HCT116 (cell line): ENCODE results near the gene CCDC179. TPM values are rescaled to one million over a fixed set of nuclear protein-coding genes. Genes with fewer than 3 reads are reported as not detected.

Experiments
- ATAC-seq: fragments of 200-7000 bp; cut with Tn5 transposase; 2 replicates; pipeline ENCODE4 v1.9.1; 2020; ENCODE audit warnings: mild to moderate bottlenecking, moderate library complexity
- BruUV-seq: library from RNA; stranded (reverse); fragments of 400-500 nt; replicated peaks from 2 replicates; lab custom pipeline; 2021; lab: Mats Ljungman, UMichigan
- CTCF ChIA-PET: fragments of 300-600 bp; sonication (Branson Sonifier 250); formaldehyde crosslinking; loops from one replicate; lab custom pipeline; 2021; ENCODE audit warnings: antibody characterized with exemption; lab: Charles Lee
- POLR2A ChIA-PET: fragments of 300-600, 350-600 bp; sonication (Branson Sonifier 250); formaldehyde crosslinking; loops from one replicate; lab custom pipeline; 2021; ENCODE audit warnings: antibody characterized with exemption; lab: Charles Lee
- RAD21 ChIA-PET, 2 experiments: fragments of 300-600 bp; sonication (Branson Sonifier 250); formaldehyde crosslinking; loops; one replicate each; lab custom pipeline; 2023; ENCODE audit warnings: low total read pairs in 2 of 2; ENCODE audit not compliant: uncharacterized antibody in 2 of 2, unreplicated experiment in 2 of 2, low non-redundant PET in 1 of 2; lab: Charles Lee
- DNase-seq: peaks from one replicate; pipeline ENCODE4 v3.0.0-alpha.2; 2010; ENCODE audit warnings: low read depth, low spot score
- H2AFZ ChIP-seq: fragments of 200-600 bp; shearing (Covaris generic), sonication (generic); 2 replicates; pipeline ENCODE4 v1.6.1; 2017; ENCODE audit warnings: low read depth, mixed run types, mixed read lengths, antibody characterized with exemption, low read length; ENCODE audit not compliant: poor library complexity, severe bottlenecking
- H3K27ac ChIP-seq: 2 replicates; pipeline ENCODE4 v1.5.1; 2012; ENCODE audit warnings: low read depth, low read length
- H3K27me3 ChIP-seq: fragments of 200-600 bp; sonication (generic); 2 replicates; pipeline ENCODE4 v1.6.1; 2016; ENCODE audit warnings: mixed run types, low read length, mixed read lengths; ENCODE audit not compliant: insufficient read depth
- H3K36me3 ChIP-seq, 2 experiments: fragments of 200-500 bp in 1 of 2; fragments of 200-600 bp in 1 of 2; sonication (Bioruptor generic) in 1 of 2; sonication (generic) in 1 of 2; 2 replicates each; pipeline versions ENCODE4 v1.5.1 to v1.6.1; 2014 to 2016; ENCODE audit warnings: low read length in 2 of 2, inconsistent platforms in 1 of 2, mixed read lengths in 1 of 2, mixed run types in 1 of 2; ENCODE audit not compliant: insufficient read depth in 2 of 2, control insufficient read depth in 1 of 2
- H3K4me1 ChIP-seq, 2 experiments: fragments of 200-600 bp in 1 of 2; sonication (generic) in 1 of 2; 2 replicates each; pipeline versions ENCODE4 v1.5.1 to v1.6.1; 2012 to 2017; ENCODE audit warnings: low read length in 2 of 2, inconsistent platforms in 1 of 2, mild to moderate bottlenecking in 1 of 2, mixed read lengths in 1 of 2, mixed run types in 1 of 2, moderate library complexity in 1 of 2; ENCODE audit not compliant: insufficient read depth in 2 of 2, control insufficient read depth in 1 of 2
- H3K4me2 ChIP-seq: fragments of 200-600 bp; sonication (generic); 2 replicates; pipeline ENCODE4 v1.6.1; 2017; ENCODE audit warnings: mixed run types, low read length, mixed read lengths
- H3K4me3 ChIP-seq, 2 experiments: fragments of 200-600 bp in 1 of 2; sonication (generic) in 1 of 2; replicated peaks in 1 of 2; 2 replicates each; pipeline ENCODE4 v1.5.1; 2011 to 2016; ENCODE audit warnings: low read length in 2 of 2, control low read depth in 1 of 2, low read depth in 1 of 2, mild to moderate bottlenecking in 1 of 2, mixed read lengths in 1 of 2, mixed run types in 1 of 2
- H3K79me2 ChIP-seq: fragments of 200-600 bp; sonication (generic); 2 replicates; pipeline ENCODE4 v1.6.1; 2017; ENCODE audit warnings: mild to moderate bottlenecking, mixed run types, low read length, moderate library complexity, mixed read lengths; ENCODE audit not compliant: insufficient read depth
- H3K9ac ChIP-seq: fragments of 200-600 bp; sonication (generic); 2 replicates; pipeline ENCODE4 v1.6.1; 2016; ENCODE audit warnings: low read length, mixed read lengths
- H3K9me2 ChIP-seq: fragments of 200-600 bp; sonication (generic), shearing (Covaris generic); 2 replicates; pipeline ENCODE4 v1.6.1; 2017; ENCODE audit warnings: mixed run types, mild to moderate bottlenecking, moderate library complexity; ENCODE audit not compliant: insufficient read depth
- H3K9me3 ChIP-seq, 2 experiments: fragments of 200-500 bp in 1 of 2; fragments of 200-600 bp in 1 of 2; sonication (Bioruptor generic) in 1 of 2; sonication (generic) in 1 of 2; 2 replicates each; pipeline ENCODE4 v1.6.1; 2014 to 2017; ENCODE audit warnings: low read length in 2 of 2, mixed read lengths in 2 of 2, inconsistent platforms in 1 of 2, low read depth in 1 of 2, mild to moderate bottlenecking in 1 of 2, mixed run types in 1 of 2, moderate library complexity in 1 of 2; ENCODE audit not compliant: control insufficient read depth in 1 of 2, insufficient read depth in 1 of 2
- H4K20me1 ChIP-seq: fragments of 200-600 bp; sonication (generic), shearing (Covaris generic); 2 replicates; pipeline ENCODE4 v1.6.1; 2017; ENCODE audit warnings: mixed run types, mild to moderate bottlenecking, moderate library complexity; ENCODE audit not compliant: insufficient read depth
- POLR2A ChIP-seq: IDR thresholded peaks from 2 replicates; pipeline ENCODE4 v1.7.0; 2011; ENCODE audit warnings: borderline replicate concordance; ENCODE audit not compliant: insufficient read depth, insufficient read length; ENCODE audit errors: extremely low read depth
- POLR2AphosphoS5 ChIP-seq: IDR thresholded peaks from 2 replicates; pipeline ENCODE4 v1.6.1; 2011; ENCODE audit warnings: mild to moderate bottlenecking, low read depth, low read length, moderate library complexity
- REST ChIP-seq: IDR thresholded peaks from 2 replicates; pipeline ENCODE4 v1.6.1; 2012; ENCODE audit warnings: low read depth
- SIN3A ChIP-seq: IDR thresholded peaks from 2 replicates; pipeline ENCODE4 v1.6.1; 2012; ENCODE audit warnings: low read depth
- SP1 ChIP-seq: IDR thresholded peaks from 2 replicates; pipeline ENCODE4 v1.6.1; 2012; ENCODE audit warnings: low read depth
- YY1 ChIP-seq: IDR thresholded peaks from 2 replicates; pipeline ENCODE4 v1.6.1; 2011; ENCODE audit warnings: low read length, low read depth, moderate library complexity, mild to moderate bottlenecking; ENCODE audit not compliant: insufficient replicate concordance; ENCODE audit errors: extremely low read depth
- intact Hi-C: fragments of 100-400 bp; cut with micrococcal nuclease; formaldehyde crosslinking; loops from 2 replicates; pipeline ENCODE4 v1.10.0; 2022
- total RNA-seq: library from RNA; stranded (reverse); gene quantifications from one replicate; pipeline ENCODE4 v1.2.1, GENCODE V29; 2021; ENCODE audit not compliant: unreplicated experiment

Gene CCDC179
- total RNA-seq, 1 experiment from 2014 or later, result not detected

GRCh38 chr11:22879630-22880029 lies 19.4 kb upstream of the CCDC179 start:
- ChIA-PET RAD21 (no interaction called here), POLR2A (no interaction called here), CTCF (no interaction called here)
- Histone ChIP-seq H3K9me3 (no peaks in the 10 kb centered on the region), H3K9ac (no peak overlapping the region), H3K4me1 (no peaks in the 10 kb centered on the region), H3K4me3 (no peak overlapping the region), H4K20me1 (no peaks in the 10 kb centered on the region), H3K4me2 (no peak overlapping the region), H3K27ac (no peak overlapping the region), H3K9me2 (no peaks in the 10 kb centered on the region), H3K27me3 (no peaks in the 10 kb centered on the region), H2AFZ (no peak overlapping the region), H3K36me3 (no peaks in the 10 kb centered on the region), H3K79me2 (no peaks in the 10 kb centered on the region)
- TF ChIP-seq REST, result no peak
- TF ChIP-seq POLR2AphosphoS5, result no peak
- ATAC-seq, result no peak
- intact Hi-C loops, result no loop called here
- BruUV-seq, result no TSS peak
- DNase-seq, result no peak

- intact Hi-C loops, result no loop called here
- H3K4me1 ChIP-seq, result no peaks in the 10 kb centered on the region
- no peak overlapping the region for H3K4me3 ChIP-seq
- H3K9me2 ChIP-seq, result no peaks in the 10 kb centered on the region
- no peaks in the 10 kb centered on the region for H3K27me3 ChIP-seq
- no peak overlapping the region for H3K27ac ChIP-seq
- H2AFZ ChIP-seq, result no peak overlapping the region
- RAD21 ChIA-PET, result no interaction called here
- BruUV-seq, result no TSS peak
- CTCF ChIA-PET, result no interaction called here
- H3K9ac ChIP-seq, result no peak overlapping the region
- DNase-seq (no peak), ATAC-seq (no peak)
- TF ChIP-seq SIN3A (no peak), POLR2AphosphoS5 (no peak), YY1 (no peak), POLR2A (no peak), SP1 (no peak)
- H3K79me2 ChIP-seq, result no peaks in the 10 kb centered on the region
- H4K20me1 ChIP-seq, result no peaks in the 10 kb centered on the region
- H3K9me3 ChIP-seq, result no peaks in the 10 kb centered on the region
- H3K36me3 ChIP-seq, result no peaks in the 10 kb centered on the region
- no peak overlapping the region for H3K4me2 ChIP-seq
- POLR2A ChIA-PET, result no interaction called here
These were observed 18.3 kb upstream of the CCDC179 start for GRCh38 chr11:22878604-22879003.
